Effector memory CD4-positive, alpha-beta T cell (primary cell): ENCODE results near the gene PARD6G.
A peak's percentile ranks its signal among the peaks of the same experiment; 100 is the strongest.
"Not testable (repeated sequence)": the region's sequence is repeated elsewhere in the genome, so short reads cannot be mapped to it uniquely, and the experiment has no call there.

Experiments used
- DNase-seq, 3 donors: peaks; one replicate each; pipeline ENCODE4 v3.0.0-alpha.2; 2020
- H3K27ac ChIP-seq: 2 replicates; pipeline ENCODE4 v1.7.0; 2013; ENCODE audit warnings: mild to moderate bottlenecking, low read length, moderate library complexity; ENCODE audit not compliant: insufficient read depth, poor library complexity, severe bottlenecking
- H3K27me3 ChIP-seq: replicated peaks from 2 replicates; pipeline ENCODE4 v1.7.0; 2013; ENCODE audit warnings: mild to moderate bottlenecking, low read length; ENCODE audit not compliant: insufficient read depth, control insufficient read depth, poor library complexity, severe bottlenecking
- H3K36me3 ChIP-seq: 2 replicates; pipeline ENCODE4 v1.7.0; 2013; ENCODE audit warnings: mild to moderate bottlenecking, low read length, moderate library complexity; ENCODE audit not compliant: control insufficient read depth, insufficient read depth
- H3K4me1 ChIP-seq: 2 replicates; pipeline ENCODE4 v1.7.0; 2013; ENCODE audit warnings: low read length, mild to moderate bottlenecking; ENCODE audit not compliant: control insufficient read depth, insufficient read depth, poor library complexity, severe bottlenecking
- H3K4me3 ChIP-seq: 2 replicates; pipeline ENCODE4 v1.7.0; 2013; ENCODE audit warnings: low read length, low read depth, mild to moderate bottlenecking; ENCODE audit not compliant: insufficient read depth, poor library complexity, severe bottlenecking
- H3K9me3 ChIP-seq: 2 replicates; pipeline ENCODE4 v1.7.0; 2013; ENCODE audit warnings: mild to moderate bottlenecking, low read length, moderate library complexity; ENCODE audit not compliant: control insufficient read depth

PARD6G gene

GRCh38 chr18:80164727-80165355 lies 82.5 kb downstream of the PARD6G start:
- not testable (repeated sequence) for H3K27me3 ChIP-seq, H3K4me3 ChIP-seq, H3K9me3 ChIP-seq, H3K36me3 ChIP-seq, H3K4me1 ChIP-seq, H3K27ac ChIP-seq, DNase-seq

GRCh38 chr18:80163183-80163582 lies 84.1 kb downstream of the PARD6G start:
- peaks cover 6% of the 10 kb centered on the region for H3K4me1 ChIP-seq
- H3K9me3 ChIP-seq, result no peaks in the 10 kb centered on the region
- H3K36me3 ChIP-seq, result no peaks in the 10 kb centered on the region
- DNase-seq, result no peak
- no peaks in the 10 kb centered on the region for H3K27me3 ChIP-seq
- no peak overlapping the region for H3K27ac ChIP-seq
- H3K4me3 ChIP-seq, result no peak overlapping the region

- Histone ChIP-seq H3K27me3 (no peaks in the 10 kb centered on the region), H3K4me1 (peaks cover 6% of the 10 kb centered on the region), H3K27ac (no peak overlapping the region), H3K4me3 (no peak overlapping the region), H3K9me3 (no peaks in the 10 kb centered on the region), H3K36me3 (no peaks in the 10 kb centered on the region)
- no peak for DNase-seq
Measured at GRCh38 chr18:80161781-80162417, 85.4 kb downstream of the PARD6G start.

DNA sequence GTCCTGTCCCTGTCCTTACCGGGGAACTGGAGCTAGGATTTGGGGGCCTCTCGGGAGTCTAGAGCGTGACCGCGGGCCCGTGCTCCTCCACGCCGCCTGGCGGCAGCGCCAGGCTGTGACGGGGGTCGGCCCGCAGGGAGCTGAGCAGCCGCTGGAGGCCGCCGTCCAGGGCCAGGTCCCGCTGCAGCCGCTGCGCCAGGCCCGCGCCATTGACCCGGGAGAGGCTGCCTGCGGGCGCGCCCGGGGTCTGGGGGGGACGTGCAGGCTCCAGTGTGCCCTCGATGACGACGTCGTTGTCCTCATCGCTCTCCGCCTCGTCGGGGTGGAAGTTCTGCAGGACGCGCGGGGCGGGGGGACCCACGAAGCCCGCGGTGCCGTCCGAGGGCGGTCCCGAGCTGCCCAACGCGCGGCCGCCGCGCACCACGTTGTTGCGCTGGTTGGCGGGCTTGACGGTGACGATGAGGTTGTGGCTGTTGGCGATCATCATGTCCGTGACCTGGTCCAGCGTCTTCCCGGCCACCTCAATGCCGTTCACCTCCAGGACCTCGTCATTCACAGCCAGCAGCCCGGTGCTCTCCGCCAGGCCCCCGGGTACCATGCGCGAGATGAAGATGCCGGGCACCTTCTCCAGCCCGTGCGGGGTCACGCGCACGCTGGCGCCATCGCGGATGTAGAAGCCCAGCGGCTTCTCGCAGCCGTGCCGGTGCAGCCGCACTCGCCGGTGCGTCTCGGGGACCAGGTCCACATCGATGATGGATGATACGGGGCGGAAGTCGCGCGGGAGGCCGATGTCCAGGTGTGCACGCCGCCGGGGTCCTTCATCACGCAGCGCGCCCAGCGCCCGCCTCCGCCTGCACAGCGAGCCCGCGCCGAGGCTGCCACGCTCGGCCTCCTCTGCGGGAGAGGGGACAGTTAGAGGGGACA lies 87.3 kb downstream of the PARD6G start:
- Histone ChIP-seq H3K27me3 (no peaks in the 10 kb centered on the region), H3K9me3 (no peaks in the 10 kb centered on the region), H3K4me1 (peaks cover 6% of the 10 kb centered on the region), H3K27ac (no peak overlapping the region), H3K4me3 (peak overlapping the region; percentile 28), H3K36me3 (no peaks in the 10 kb centered on the region)
- DNase-seq, result no peak

DNA sequence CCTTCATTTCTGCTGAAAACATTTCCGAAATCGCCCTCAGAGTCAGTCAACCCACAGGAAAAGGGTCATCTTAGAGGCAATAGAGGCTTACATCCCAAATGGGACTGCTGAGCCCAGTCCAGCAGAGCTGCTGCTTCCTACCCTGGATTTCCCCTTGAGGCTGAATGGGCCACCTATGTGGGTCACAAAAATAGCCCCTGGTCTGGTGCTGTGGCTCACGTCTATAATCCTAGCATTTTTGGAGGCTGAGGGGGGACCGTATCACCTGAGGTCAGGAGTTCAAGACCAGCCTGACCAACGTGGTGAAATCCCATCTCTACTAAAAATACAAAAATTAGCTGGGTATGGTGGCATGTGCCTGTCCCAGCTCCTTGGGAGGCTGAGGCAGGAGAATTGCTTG lies 88.9 kb downstream of the PARD6G start:
- H3K27me3 ChIP-seq, result no peaks in the 10 kb centered on the region
- H3K4me1 ChIP-seq, result peaks cover 6% of the 10 kb centered on the region
- no peak overlapping the region for H3K4me3 ChIP-seq
- no peaks in the 10 kb centered on the region for H3K36me3 ChIP-seq
- no peaks in the 10 kb centered on the region for H3K9me3 ChIP-seq
- DNase-seq, result no peak
- no peak overlapping the region for H3K27ac ChIP-seq

GRCh38 chr18:80157708-80158343 lies 89.5 kb downstream of the PARD6G start:
- DNase-seq, result peak; percentile 31 to 54 (median 39)
- no peak overlapping the region for H3K4me3 ChIP-seq
- no peaks in the 10 kb centered on the region for H3K36me3 ChIP-seq
- no peak overlapping the region for H3K27ac ChIP-seq
- no peaks in the 10 kb centered on the region for H3K27me3 ChIP-seq
- H3K9me3 ChIP-seq, result no peaks in the 10 kb centered on the region
- peaks cover 6% of the 10 kb centered on the region for H3K4me1 ChIP-seq

DNA sequence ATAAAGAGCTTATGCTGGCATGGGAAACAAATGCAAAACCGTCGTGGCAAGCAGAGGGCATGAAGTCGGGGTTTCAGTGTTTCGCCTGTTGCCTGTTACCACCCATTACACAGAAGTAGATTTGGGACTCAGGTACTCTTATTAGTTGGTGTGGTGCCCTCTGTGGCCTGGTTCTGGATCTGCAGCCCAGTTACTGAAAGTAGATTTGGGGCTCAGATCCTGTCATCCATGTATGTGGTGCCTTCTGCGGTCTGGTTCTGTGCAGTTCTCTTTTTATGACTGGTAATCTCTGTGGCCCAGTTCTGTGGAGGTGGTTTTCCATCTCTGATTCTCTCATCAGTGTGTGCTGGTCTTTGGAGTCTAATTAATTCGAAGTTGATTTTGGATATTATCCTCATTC lies 93.0 kb downstream of the PARD6G start:
- Histone ChIP-seq H3K4me1 (no peaks in the 10 kb centered on the region), H3K36me3 (no peaks in the 10 kb centered on the region), H3K9me3 (no peaks in the 10 kb centered on the region), H3K27me3 (no peaks in the 10 kb centered on the region), H3K27ac (no peak overlapping the region), H3K4me3 (no peak overlapping the region)
- DNase-seq, result no peak

DNA sequence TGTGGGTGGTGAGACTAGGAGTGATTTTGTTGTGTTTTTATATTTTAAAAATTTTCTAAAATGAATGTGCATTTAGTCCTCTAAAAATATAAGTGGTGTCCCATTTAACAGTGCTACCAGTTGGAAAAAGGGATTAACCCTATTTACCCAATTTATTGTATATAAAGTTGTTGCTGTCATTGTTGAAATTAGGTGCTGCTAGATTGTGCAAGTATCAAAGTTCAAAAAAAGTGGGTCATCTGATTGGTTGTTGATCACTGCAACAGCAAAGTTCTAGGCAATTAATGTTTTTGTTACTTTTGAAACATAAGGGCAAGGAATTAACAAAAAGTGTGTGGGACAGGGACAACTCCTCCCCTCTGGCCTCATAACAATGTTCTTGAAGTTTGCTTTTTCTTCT lies 97.6 kb downstream of the PARD6G start:
- no peak overlapping the region for H3K27ac ChIP-seq
- no peak overlapping the region for H3K4me3 ChIP-seq
- no peak for DNase-seq
- H3K9me3 ChIP-seq, result no peaks in the 10 kb centered on the region
- peaks cover 8% of the 10 kb centered on the region for H3K4me1 ChIP-seq
- no peaks in the 10 kb centered on the region for H3K36me3 ChIP-seq
- no peaks in the 10 kb centered on the region for H3K27me3 ChIP-seq

DNA sequence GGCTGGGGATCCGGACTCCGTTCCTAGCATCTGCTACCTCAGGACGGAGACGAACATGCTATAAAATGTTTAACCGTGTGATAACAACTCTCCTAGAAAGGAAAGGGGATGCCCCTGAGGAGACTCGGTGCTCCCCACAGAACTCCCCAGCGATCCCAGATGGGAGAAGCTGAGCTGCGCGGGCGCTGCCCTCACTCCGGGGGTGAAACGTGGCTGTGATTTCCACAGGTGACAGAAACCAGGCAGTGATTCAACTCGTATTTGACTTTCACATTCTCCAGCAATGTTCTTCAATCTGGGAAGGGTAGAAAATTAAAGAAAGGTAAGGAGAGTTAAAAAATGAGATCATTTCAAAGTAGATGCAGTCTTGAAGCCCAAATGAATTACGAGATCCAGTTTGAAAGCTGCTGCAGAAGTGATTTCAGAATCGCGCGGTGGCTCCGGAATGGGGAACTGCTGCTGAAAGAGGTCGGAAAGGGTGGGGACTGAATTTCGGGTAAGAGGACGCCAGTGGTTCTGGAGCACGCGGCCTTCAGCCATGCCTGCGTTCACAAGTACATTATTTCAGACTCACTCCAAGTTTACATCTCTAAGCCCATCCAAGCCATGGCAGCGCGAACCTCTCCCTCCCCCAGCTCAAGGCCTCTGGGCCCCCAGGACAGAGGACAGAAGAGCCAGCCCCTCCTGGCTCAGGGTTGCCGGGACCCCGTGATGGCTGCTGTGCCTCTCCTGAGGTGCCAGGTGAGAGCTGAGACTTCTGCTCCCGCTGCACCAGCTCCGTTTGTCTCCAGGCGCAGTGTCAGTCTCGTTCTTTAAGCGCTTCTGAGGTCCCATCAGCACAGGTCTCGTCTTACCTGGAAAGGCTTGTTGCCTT lies 98.8 kb downstream of the PARD6G start:
- peak overlapping the region; percentile 62 for H3K4me3 ChIP-seq
- no peaks in the 10 kb centered on the region for H3K36me3 ChIP-seq
- no peaks in the 10 kb centered on the region for H3K27me3 ChIP-seq
- H3K9me3 ChIP-seq, result no peaks in the 10 kb centered on the region
- no peak overlapping the region for H3K27ac ChIP-seq
- H3K4me1 ChIP-seq, result peaks cover 8% of the 10 kb centered on the region
- no peak for DNase-seq
